ENCODE data around the gene PPP1R3C. TPM values are rescaled to one million over a fixed set of nuclear protein-coding genes. Genes with fewer than 3 reads are reported as not detected.
A peak's percentile ranks its signal among the peaks of the same experiment; 100 is the strongest.

Gene PPP1R3C
- total RNA-seq, 1 donor, result 57.0 TPM

DNA sequence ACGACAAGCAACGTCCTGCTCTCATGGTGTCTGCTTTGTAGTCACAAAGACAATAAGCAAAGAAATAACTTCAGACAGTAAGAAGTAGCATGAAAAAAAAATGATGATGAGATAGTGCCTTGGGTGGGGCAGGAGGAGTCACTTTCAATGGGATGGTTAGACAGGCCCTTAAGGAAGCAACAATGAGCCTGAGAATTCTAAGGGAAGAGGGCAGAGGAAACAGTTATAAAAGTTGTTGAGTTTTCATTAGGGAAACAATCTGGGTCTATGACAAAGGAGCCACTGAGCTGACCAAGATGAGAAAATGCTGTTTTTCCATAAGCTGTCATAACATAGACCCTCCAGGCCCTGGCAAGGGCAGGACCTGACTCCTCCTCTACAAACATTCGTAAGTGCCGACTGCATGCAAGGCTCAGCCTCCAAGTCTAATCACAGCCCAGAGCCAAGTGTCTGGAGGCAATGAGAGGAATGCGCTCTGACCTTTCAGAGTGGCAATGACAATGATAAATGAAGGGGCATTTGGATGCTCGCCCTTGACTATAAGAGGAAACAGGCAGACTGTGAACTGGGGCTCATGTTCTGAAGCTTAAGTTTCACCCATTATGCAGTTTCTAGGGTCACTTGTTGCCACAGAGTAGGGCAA lies 43.7 kb downstream of the PPP1R3C start:
- H3K4me3 ChIP-seq (ENCODE audit: low read depth, low read length), result no peak overlapping the region
- DNase-seq (ENCODE audit: low read depth), result no peak
- TF ChIP-seq, protein P1, sequence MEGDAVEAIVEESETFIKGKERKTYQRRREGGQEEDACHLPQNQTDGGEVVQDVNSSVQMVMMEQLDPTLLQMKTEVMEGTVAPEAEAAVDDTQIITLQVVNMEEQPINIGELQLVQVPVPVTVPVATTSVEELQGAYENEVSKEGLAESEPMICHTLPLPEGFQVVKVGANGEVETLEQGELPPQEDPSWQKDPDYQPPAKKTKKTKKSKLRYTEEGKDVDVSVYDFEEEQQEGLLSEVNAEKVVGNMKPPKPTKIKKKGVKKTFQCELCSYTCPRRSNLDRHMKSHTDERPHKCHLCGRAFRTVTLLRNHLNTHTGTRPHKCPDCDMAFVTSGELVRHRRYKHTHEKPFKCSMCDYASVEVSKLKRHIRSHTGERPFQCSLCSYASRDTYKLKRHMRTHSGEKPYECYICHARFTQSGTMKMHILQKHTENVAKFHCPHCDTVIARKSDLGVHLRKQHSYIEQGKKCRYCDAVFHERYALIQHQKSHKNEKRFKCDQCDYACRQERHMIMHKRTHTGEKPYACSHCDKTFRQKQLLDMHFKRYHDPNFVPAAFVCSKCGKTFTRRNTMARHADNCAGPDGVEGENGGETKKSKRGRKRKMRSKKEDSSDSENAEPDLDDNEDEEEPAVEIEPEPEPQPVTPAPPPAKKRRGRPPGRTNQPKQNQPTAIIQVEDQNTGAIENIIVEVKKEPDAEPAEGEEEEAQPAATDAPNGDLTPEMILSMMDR (IDR thresholded peaks at IDR 0.05; ENCODE audit: insufficient read depth, low read depth, low read length), result no peak

DNA sequence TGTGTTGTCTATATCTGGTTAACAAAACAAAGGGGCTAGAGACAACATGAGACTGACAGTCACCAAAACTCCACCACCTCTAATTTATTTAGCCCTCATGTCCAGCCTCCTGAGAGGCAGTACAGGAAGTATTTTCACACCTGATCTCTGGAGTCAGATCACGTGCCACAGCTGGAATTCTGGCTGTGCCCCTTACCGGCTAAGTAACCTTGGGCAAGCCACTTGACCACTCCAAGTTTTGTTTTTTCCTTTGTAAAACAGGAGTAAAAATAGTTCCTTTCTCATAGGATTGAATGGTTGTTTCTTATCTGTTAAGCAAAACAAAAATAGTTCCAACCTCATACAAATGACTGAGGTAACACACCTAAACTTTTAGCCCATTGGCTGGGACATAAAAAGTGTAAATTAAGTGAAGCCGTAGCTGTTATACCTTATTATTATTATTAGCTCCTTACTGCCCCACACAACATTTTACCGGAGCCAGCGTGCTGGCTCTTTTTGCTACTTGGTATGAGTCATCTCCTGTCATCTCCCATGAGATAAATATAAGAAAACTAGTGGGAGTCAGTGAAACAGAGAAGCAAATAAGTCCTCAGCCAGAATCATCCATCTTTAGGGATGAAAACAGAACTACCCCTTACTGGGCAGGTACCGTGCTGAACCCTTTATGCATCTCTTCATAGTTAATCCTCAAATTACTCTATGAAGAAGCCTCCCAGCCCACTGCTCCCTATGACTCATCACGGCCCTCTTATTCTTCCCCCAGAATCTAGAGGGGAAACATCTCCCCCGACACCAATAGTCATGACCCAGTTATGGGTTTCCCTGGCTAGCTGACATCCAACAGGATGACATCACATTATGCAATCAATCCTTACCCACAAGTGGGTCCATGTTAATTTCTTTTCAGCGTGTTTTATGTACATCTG lies 44.9 kb downstream of the PPP1R3C start:
- H3K4me3 ChIP-seq (ENCODE audit: low read depth, low read length), result no peak overlapping the region
- DNase-seq (ENCODE audit: low read depth), result peak; percentile 82
- TF ChIP-seq, protein P1 (IDR thresholded peaks at IDR 0.05; ENCODE audit: insufficient read depth, low read depth, low read length), result no peak

DNA sequence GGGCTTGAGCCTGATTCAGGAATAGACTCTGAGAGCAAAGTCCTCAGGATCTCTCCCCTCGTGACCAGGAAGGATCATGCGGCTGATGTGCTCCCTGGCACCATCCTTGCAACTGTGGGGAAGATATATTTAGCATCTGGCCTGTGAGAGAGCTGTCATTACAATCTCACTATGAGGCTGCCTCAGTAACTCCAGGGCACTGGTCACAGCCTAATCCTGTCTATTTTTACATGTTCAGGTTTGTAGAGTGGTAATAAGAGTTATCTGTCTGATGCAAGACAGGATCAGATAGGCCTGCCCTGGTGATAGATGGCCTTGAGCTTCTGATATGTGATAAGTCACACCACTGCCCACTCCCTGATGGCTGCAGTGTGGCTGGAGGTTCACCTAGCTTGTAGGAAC lies 50.7 kb downstream of the PPP1R3C start:
- H3K4me3 ChIP-seq (ENCODE audit: low read depth, low read length), result no peak overlapping the region
- no peak for DNase-seq (ENCODE audit: low read depth)
- TF ChIP-seq, protein P1 (IDR thresholded peaks at IDR 0.05; ENCODE audit: insufficient read depth, low read depth, low read length), result no peak

- H3K4me3 ChIP-seq (ENCODE audit: low read depth, low read length), result no peak overlapping the region
- DNase-seq (ENCODE audit: low read depth), result no peak
- TF ChIP-seq, protein P1 (IDR thresholded peaks at IDR 0.05; ENCODE audit: insufficient read depth, low read depth, low read length), result no peak
Observed at GRCh38 chr10:91579329-91579985, 53.4 kb downstream of the PPP1R3C start.

Other genes starting within 250 kb of the PPP1R3C start
- 15.1 and 16.4 TPM in 2 replicates for gene HECTD2, start 222.7 kb downstream of the PPP1R3C start, total RNA-seq
- 46.7 and 57.4 TPM in 2 replicates for gene TNKS2, start 165.4 kb upstream of the PPP1R3C start, total RNA-seq

Data from fibroblast of villous mesenchyme (primary cell).